Right lobe of liver (tissue), 4 donors: ENCODE data around the gene DGKK.

Experiments used
- POLR2A ChIP-seq: fragments of 450-650 bp; IDR thresholded peaks from one replicate; pipeline ENCODE4 v1.6.1; 2017; ENCODE audit warnings: antibody characterized with exemption, mild to moderate bottlenecking
- TF ChIP-seq, protein P1 (sequence below), 4 donors: fragments of 200-600 bp in 3 of 4; fragments of 450-650 bp in 1 of 4; IDR thresholded peaks; one replicate each; pipeline versions ENCODE4 v1.5.1 to v1.8.0; 2016 to 2022; ENCODE audit warnings: antibody characterized with exemption in 4 of 4, mild to moderate bottlenecking in 2 of 4
- donor health status: DM: no; HTN: no; CAD: no.
- donor health status: DM: no; HTN: no; CAD: no.
- donor health status: DM: no; HTN: yes; CAD: no.

DNA sequence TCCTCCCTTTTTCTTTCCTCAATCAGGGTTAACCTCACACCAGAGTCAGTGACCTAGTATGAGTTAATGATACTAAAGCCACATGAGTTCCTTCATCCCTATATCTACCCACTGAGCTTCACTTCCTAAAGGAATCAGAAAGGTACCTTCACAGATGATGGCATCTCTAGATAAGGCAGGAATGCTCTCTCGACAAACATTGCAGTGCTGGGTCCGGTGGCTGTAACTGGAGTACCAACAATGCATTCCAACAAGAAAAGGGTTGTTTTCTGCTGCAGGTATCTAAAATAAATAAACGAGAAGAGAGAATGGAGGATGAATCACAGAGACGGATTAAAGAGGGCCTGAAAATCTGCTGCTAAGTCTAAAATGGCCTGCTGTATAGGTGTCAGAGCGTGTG lies 66.7 kb downstream of the DGKK start:
- TF ChIP-seq, protein P1, sequence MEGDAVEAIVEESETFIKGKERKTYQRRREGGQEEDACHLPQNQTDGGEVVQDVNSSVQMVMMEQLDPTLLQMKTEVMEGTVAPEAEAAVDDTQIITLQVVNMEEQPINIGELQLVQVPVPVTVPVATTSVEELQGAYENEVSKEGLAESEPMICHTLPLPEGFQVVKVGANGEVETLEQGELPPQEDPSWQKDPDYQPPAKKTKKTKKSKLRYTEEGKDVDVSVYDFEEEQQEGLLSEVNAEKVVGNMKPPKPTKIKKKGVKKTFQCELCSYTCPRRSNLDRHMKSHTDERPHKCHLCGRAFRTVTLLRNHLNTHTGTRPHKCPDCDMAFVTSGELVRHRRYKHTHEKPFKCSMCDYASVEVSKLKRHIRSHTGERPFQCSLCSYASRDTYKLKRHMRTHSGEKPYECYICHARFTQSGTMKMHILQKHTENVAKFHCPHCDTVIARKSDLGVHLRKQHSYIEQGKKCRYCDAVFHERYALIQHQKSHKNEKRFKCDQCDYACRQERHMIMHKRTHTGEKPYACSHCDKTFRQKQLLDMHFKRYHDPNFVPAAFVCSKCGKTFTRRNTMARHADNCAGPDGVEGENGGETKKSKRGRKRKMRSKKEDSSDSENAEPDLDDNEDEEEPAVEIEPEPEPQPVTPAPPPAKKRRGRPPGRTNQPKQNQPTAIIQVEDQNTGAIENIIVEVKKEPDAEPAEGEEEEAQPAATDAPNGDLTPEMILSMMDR (IDR thresholded peaks at IDR 0.05) = no peak
- TF ChIP-seq POLR2A = no peak
